CD4-positive, alpha-beta memory T cell (primary cell): ENCODE measurements around the gene PAFAH1B1. TPM values are rescaled to one million over a fixed set of nuclear protein-coding genes. Genes with fewer than 3 reads are reported as not detected.

ENCODE experiments used
- CTCF ChIA-PET: fragments of 350-600 bp; sonication (Branson Sonifier 250); formaldehyde crosslinking; loops from one replicate; lab custom pipeline; 2021; ENCODE audit warnings: inconsistent platforms; ENCODE audit not compliant: partially characterized antibody; lab: Charles Lee
- POLR2A ChIA-PET: fragments of 350-600 bp; sonication (Branson Sonifier 250); formaldehyde crosslinking; loops from one replicate; lab custom pipeline; 2021; ENCODE audit not compliant: partially characterized antibody; lab: Charles Lee
- DNase-seq, 5 donors: peaks; one replicate each; pipeline versions ENCODE4 v3.0.0 to v3.0.0-alpha.2; 2020 to 2022; ENCODE audit warnings: mixed read lengths in 1 of 5
- H3K27ac ChIP-seq: one replicate; pipeline ENCODE4 v1.7.0; 2013; ENCODE audit warnings: low read depth, low read length
- H3K27me3 ChIP-seq: 2 replicates; pipeline ENCODE4 v1.7.0; 2013; ENCODE audit warnings: mild to moderate bottlenecking, low read length, moderate library complexity; ENCODE audit not compliant: insufficient read depth
- H3K36me3 ChIP-seq: 2 replicates; pipeline ENCODE4 v1.7.0; 2013; ENCODE audit warnings: mild to moderate bottlenecking, low read length, moderate library complexity; ENCODE audit not compliant: insufficient read depth
- H3K4me1 ChIP-seq: 2 replicates; pipeline ENCODE4 v1.7.0; 2013; ENCODE audit warnings: mild to moderate bottlenecking, low read length, moderate library complexity; ENCODE audit not compliant: insufficient read depth
- H3K4me3 ChIP-seq, 2 donors: one replicate each; pipeline ENCODE4 v1.7.0; 2013; ENCODE audit warnings: low read length in 2 of 2, mild to moderate bottlenecking in 1 of 2
- H3K9me3 ChIP-seq, 2 donors: one replicate each; pipeline ENCODE4 v1.7.0; 2013; ENCODE audit warnings: low read length in 2 of 2, control low read depth in 1 of 2; ENCODE audit not compliant: control insufficient read depth in 1 of 2
- H3K27ac Mint-ChIP-seq, 7 donors: one replicate each; pipeline ENCODE4 v1.8.0; 2020 to 2021; ENCODE audit warnings: mixed read lengths in 7 of 7, mild to moderate bottlenecking in 6 of 7, inconsistent platforms in 3 of 7, moderate library complexity in 3 of 7
- H3K27me3 Mint-ChIP-seq, 2 donors: one replicate each; pipeline ENCODE4 v1.8.0; 2020 to 2021; ENCODE audit warnings: mixed read lengths in 2 of 2
- H3K36me3 Mint-ChIP-seq, 2 donors: one replicate each; pipeline ENCODE4 v1.8.0; 2020 to 2021; ENCODE audit warnings: mixed read lengths in 2 of 2, inconsistent platforms in 1 of 2, mild to moderate bottlenecking in 1 of 2
- H3K4me1 Mint-ChIP-seq, 4 donors: one replicate each; pipeline ENCODE4 v1.8.0; 2020 to 2021; ENCODE audit warnings: mixed read lengths in 4 of 4, mild to moderate bottlenecking in 1 of 4
- H3K4me3 Mint-ChIP-seq, 8 donors: one replicate each; pipeline ENCODE4 v1.8.0; 2020 to 2021; ENCODE audit warnings: mixed read lengths in 8 of 8, mild to moderate bottlenecking in 7 of 8, moderate library complexity in 6 of 8, inconsistent platforms in 3 of 8
- H3K9me3 Mint-ChIP-seq, 8 donors: one replicate each; pipeline ENCODE4 v1.8.0; 2020 to 2021; ENCODE audit warnings: mixed read lengths in 8 of 8, mild to moderate bottlenecking in 5 of 8, inconsistent platforms in 3 of 8, moderate library complexity in 1 of 8
- intact Hi-C: fragments of 100-400 bp; cut with micrococcal nuclease; formaldehyde crosslinking; loops from one replicate; pipeline ENCODE4 v1.15.1; 2023
- polyA plus RNA-seq, 2 donors: library from polyadenylated mRNA; unstranded; fragments of 300-500 nt; fragmentation: Illumina TruSeq; gene quantifications; one replicate each; pipeline ENCODE4 v1.2.3, GENCODE V29; 2021
- total RNA-seq, 2 experiments: library from RNA; stranded (reverse); gene quantifications; one replicate each; pipeline ENCODE4 v1.2.3, GENCODE V29; 2021

Gene PAFAH1B1
- total and polyA plus RNA-seq, 4 experiments from 2014 or later: 18.1 to 153 (median 87.8) TPM

- H3K9me3 ChIP-seq: no peaks in the 10 kb centered on the region
- ChIA-PET POLR2A (interaction anchor here (0.6 kb wide), 1 partner anchor 21 kb away, joined by 3 read pairs; no protein-coding TSS in a partner anchor), CTCF (no interaction called here)
- no peak overlapping the region for H3K27ac ChIP-seq
- Mint-ChIP-seq H3K4me3 (peak overlapping the region in 5 of 8 donors; percentile 16 to 64 (median 43)), H3K9me3 (no peaks in the 10 kb centered on the region), H3K36me3 (peaks cover 6 to 11% of the 10 kb centered on the region in 2 donors), H3K27ac (peak overlapping the region; percentile 64 to 89 (median 79)), H3K27me3 (no peaks in the 10 kb centered on the region), H3K4me1 (peaks cover 6 to 21% (median 11%) of the 10 kb centered on the region in 4 donors)
- no peak overlapping the region for H3K4me3 ChIP-seq
- peaks cover 8% of the 10 kb centered on the region for H3K36me3 ChIP-seq
- DNase-seq: no peak
- H3K27me3 ChIP-seq: no peaks in the 10 kb centered on the region
- intact Hi-C loops: no loop called here
- H3K4me1 ChIP-seq: peaks cover 14% of the 10 kb centered on the region
Measured at GRCh38 chr17:2688351-2689342, 95.2 kb downstream of the PAFAH1B1 start.

DNA sequence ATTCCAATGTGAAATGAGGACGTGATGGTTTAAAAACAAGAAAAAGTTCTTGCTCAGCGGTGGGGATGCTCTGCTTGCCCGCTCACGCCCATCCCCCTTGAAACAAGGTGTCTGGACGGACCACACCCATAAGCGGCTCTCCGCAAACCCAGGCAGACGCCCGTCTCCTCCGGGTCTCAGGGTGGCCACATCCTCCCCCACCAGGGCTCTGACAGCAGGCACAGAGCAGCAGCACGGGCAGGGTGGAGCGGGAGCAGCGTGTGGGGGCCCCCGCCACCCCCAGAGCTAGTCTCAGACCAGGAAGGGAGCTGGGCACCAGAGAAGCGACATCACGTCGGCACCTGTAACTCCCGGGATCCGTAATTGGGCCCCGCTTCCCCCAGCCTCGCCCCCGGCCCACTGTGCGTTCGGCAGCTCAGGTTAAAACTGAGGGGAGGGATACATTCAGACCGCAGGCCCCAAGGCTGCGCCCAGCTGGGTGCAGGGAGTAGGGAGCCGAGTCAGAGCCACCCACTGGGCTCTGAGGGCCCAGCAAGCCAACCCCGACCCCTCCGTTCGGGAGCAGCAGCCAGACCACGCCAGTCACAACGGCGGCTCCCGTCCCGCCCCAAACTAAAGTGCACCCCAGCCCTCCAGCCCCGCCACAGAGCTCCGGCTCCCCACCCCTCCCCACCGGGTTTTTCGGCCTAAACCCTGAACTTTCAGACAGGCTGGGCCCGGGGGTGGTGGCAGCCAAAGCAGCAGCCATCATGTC lies 96.1 kb downstream of the PAFAH1B1 start:
- DNase-seq: peak; percentile 40 to 59 (median 50)
- Mint-ChIP-seq H3K9me3 (no peaks in the 10 kb centered on the region), H3K4me1 (peaks cover 6 to 21% (median 11%) of the 10 kb centered on the region in 4 donors), H3K27ac (peak overlapping the region in 6 of 7 donors; percentile 64 to 88 (median 80)), H3K36me3 (peaks cover 4 to 6% of the 10 kb centered on the region in 2 donors), H3K4me3 (peak overlapping the region in 6 of 8 donors; percentile 22 to 64 (median 42)), H3K27me3 (no peaks in the 10 kb centered on the region)
- intact Hi-C loops: no loop called here
- Histone ChIP-seq H3K27me3 (no peaks in the 10 kb centered on the region), H3K9me3 (no peaks in the 10 kb centered on the region), H3K4me1 (peaks cover 14% of the 10 kb centered on the region), H3K27ac (no peak overlapping the region), H3K4me3 (no peak overlapping the region), H3K36me3 (no peaks in the 10 kb centered on the region)
- POLR2A ChIA-PET: interaction anchor here (0.6 kb wide), 1 partner anchor 20 kb away, joined by 3 read pairs; no protein-coding TSS in a partner anchor
- CTCF ChIA-PET: no interaction called here

DNA sequence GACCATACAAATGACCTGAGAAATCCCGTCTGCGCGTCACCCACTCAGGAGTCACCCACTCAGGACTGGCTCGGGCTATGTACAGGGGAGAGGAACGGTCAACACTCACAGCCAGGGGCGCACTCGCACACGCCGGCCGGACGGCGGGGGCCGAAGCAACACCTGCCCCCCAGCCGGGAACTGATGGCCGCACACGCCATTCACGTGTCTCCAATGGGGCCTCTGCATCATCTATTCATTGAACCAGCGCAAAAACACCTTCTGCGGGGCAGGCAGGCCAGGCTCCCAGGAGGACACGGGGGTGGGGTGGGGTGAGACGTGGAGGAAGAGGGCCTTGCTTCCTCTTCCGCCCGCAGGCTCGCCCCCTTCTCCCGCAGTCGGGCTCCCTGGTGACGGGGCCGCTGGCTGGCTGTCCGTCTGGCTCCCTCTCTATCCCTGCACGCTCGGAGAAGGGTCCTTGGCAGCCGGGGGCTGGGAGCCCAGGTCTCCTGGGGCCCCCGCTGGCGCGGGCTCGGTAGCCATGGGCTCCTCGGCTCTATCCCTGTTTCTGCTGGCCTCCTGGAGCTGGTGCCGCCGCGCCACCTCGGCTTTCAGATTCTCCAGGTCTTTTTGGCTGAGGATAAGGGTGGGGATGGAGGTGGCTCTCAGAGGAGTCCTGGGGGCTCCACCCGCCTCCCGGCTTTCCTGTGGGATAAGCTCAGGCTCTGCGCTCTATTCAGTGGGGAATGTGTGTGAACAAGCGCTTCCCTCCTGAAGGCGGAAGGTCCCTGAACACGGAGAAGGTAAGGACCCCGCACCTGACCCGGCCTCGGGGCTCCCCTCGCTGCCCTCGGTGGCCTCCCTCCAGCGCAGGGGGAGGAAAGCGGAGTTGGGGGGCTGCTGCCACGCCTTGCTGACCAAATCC lies 97.0 kb downstream of the PAFAH1B1 start:
- CTCF ChIA-PET: no interaction called here
- no peaks in the 10 kb centered on the region for H3K9me3 ChIP-seq
- no peak overlapping the region for H3K4me3 ChIP-seq
- H3K4me1 Mint-ChIP-seq: peaks cover 6 to 21% (median 11%) of the 10 kb centered on the region in 4 donors
- H3K9me3 Mint-ChIP-seq: no peaks in the 10 kb centered on the region
- H3K27me3 ChIP-seq: no peaks in the 10 kb centered on the region
- no peak for DNase-seq
- H3K27ac ChIP-seq: no peak overlapping the region
- peaks cover 1% of the 10 kb centered on the region for H3K36me3 ChIP-seq
- intact Hi-C loops: no loop called here
- H3K27me3 Mint-ChIP-seq: no peaks in the 10 kb centered on the region
- H3K36me3 Mint-ChIP-seq: peaks cover 4 to 6% of the 10 kb centered on the region in 2 donors
- POLR2A ChIA-PET: no interaction called here
- peaks cover 14% of the 10 kb centered on the region for H3K4me1 ChIP-seq
- H3K27ac Mint-ChIP-seq: peak overlapping the region in 1 of 7 donors; percentile 12
- no peak overlapping the region for H3K4me3 Mint-ChIP-seq

GRCh38 chr17:2691069-2691871 lies 97.8 kb downstream of the PAFAH1B1 start:
- intact Hi-C loops: no loop called here
- Mint-ChIP-seq H3K27ac (no peak overlapping the region), H3K9me3 (no peaks in the 10 kb centered on the region), H3K36me3 (peaks cover 4 to 6% of the 10 kb centered on the region in 2 donors), H3K4me3 (no peak overlapping the region), H3K27me3 (no peaks in the 10 kb centered on the region), H3K4me1 (peaks cover 6 to 21% (median 11%) of the 10 kb centered on the region in 4 donors)
- H3K4me3 ChIP-seq: no peak overlapping the region
- no peaks in the 10 kb centered on the region for H3K27me3 ChIP-seq
- peaks cover 5% of the 10 kb centered on the region for H3K36me3 ChIP-seq
- ChIA-PET POLR2A (interaction anchor here (0.6 to 1.5 kb wide), 2 partner anchors 124 to 180 kb away, joined by 3 read pairs; no protein-coding TSS in a partner anchor), CTCF (no interaction called here)
- no peak overlapping the region for H3K27ac ChIP-seq
- no peaks in the 10 kb centered on the region for H3K9me3 ChIP-seq
- no peak for DNase-seq
- H3K4me1 ChIP-seq: peaks cover 14% of the 10 kb centered on the region

DNA sequence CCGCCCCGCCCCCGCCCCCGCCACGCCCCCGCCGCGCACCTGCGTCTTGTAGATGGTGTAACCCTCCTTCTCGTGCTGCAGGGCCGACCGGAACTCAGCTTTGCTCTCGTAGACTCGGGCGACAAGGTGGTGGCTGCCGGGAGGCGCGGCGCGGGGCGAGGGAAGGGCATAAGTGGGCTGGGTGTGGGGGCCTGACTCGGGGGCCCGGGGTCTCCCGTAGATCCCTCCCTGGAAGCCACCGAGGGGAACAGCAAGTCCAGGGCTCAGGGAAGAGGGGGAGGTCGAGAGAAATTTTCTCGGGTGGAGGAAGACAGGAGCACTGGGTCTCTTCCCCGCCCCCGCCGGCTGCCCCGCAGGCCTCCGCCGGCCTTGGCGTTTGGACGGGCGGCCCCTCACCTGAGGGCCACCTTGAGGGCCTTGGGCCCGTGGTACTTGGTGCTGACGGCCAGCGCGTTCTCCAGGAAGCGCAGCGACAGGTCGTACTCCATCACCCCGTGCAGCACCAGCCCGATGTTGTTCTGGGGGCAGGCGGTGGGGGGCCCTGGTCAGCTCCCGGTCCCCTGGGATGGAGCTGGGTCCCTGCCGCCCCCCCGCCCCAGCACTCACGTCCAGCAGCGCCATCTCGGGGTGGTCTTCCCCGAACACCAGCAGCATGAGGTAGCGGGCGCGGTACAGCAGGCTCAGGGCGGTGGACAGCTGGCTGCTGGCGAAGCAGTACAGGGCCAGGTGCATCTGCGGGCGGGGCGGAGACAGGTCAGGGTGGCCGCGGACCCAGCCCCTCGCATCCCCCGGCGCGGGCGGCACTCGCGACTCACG lies 98.7 kb downstream of the PAFAH1B1 start:
- ChIA-PET POLR2A (interaction anchor here (0.6 to 1.5 kb wide), 2 partner anchors 22 to 123 kb away, joined by 3 read pairs; no protein-coding TSS in a partner anchor), CTCF (no interaction called here)
- Histone ChIP-seq H3K4me1 (peaks cover 14% of the 10 kb centered on the region), H3K27me3 (no peaks in the 10 kb centered on the region), H3K4me3 (no peak overlapping the region), H3K9me3 (no peaks in the 10 kb centered on the region), H3K36me3 (peaks cover 5% of the 10 kb centered on the region), H3K27ac (no peak overlapping the region)
- no peak for DNase-seq
- no peak overlapping the region for H3K27ac Mint-ChIP-seq
- no peaks in the 10 kb centered on the region for H3K27me3 Mint-ChIP-seq
- H3K4me1 Mint-ChIP-seq: peaks cover 6 to 21% (median 11%) of the 10 kb centered on the region in 4 donors
- intact Hi-C loops: no loop called here
- no peaks in the 10 kb centered on the region for H3K9me3 Mint-ChIP-seq
- no peak overlapping the region for H3K4me3 Mint-ChIP-seq
- peaks cover 4 to 11% of the 10 kb centered on the region in 2 donors for H3K36me3 Mint-ChIP-seq
